HG02885 (cell line): ENCODE measurements around the gene NKX6-2.

Experiments used
- ATAC-seq: cut with Tn5 transposase; IDR thresholded peaks from one replicate; pipeline ENCODE4 v1.9.1; 2021; ENCODE audit warnings: mild to moderate bottlenecking; ENCODE audit not compliant: unreplicated experiment, poor library complexity

NKX6-2 gene

DNA sequence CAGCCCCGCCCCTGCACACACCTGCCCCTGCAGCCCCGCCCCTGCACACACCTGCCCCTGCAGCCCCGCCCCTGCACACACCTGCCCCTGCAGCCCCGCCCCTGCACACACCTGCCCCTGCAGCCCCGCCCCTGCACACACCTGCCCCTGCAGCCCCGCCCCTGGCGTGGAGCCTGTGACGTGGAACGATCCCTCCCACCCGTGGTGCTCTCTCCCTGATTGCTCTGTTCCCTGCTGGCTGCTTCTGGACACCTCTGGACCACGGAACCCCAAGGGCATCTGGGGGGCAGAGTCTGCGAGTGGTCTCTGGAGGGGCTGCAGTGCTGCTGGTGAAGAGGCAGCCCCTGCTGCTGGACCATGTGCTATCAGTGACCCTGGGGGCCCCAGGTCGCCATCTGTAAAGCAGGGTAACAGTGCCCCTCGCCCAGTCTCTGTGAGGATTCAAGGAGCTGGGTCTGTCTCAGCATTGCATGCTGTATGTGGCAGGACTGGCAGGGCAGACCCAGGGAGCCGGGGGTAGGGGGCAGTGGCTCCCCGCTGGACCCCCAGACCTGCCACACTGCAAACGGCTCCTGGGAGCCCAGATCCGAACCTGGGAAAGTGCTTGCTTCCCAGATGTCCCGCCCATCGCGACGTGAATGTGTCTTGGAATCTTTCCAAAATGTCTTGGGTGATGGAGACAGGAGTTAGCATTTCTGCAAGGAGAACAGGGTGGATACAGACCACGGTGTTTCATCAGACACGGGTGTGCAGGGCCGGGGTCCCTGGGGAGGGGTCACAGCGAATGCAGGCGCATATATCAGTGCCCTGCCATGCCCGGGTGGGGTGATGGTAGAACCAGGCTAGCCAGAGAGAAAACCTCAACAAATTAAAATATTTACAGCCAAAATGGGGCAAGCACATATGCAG lies 27.9 kb upstream of the NKX6-2 start:
- ATAC-seq = no peak

DNA sequence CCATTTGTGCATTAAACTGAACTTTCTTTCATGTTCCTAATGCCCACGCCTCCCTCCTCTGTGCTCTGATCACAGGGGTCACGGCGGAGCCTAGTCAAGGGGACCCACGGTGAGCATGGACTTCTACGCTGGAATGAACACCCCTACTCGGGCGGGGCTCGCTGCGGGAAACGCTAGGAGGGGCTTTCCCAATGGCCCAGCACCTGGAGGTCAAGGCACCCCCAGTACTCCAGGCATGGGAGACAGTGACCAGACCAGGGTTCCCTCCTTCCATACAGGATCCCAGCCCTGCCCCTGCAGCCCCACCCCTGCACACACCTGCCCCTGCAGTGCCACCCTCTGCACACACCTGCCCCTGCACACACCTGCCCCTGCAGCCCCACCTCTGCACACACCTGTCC lies 27.1 kb upstream of the NKX6-2 start:
- ATAC-seq = no peak

DNA sequence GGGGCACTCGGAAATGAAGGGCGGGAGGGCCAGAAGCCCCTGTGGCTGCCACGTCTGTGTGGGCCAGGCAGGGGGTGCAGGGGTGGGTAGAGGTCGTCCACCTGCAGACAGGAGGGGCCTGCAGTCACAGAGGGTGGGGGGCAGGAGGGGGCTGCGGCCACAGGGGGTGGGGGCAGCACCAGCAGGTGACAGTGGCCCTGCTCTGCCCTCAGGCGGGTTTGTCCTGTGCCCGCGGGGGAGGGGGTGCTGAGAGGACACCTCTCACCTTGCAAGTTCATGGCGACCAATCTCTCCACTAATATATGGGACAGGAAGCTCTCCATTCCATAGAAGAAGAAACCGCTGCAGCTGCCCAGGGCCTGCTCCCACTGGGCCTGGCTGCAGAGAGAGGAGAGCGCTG lies 26.6 kb upstream of the NKX6-2 start:
- no peak for ATAC-seq

GRCh38 chr10:132811891-132812481 lies 26.0 kb upstream of the NKX6-2 start:
- no peak for ATAC-seq

DNA sequence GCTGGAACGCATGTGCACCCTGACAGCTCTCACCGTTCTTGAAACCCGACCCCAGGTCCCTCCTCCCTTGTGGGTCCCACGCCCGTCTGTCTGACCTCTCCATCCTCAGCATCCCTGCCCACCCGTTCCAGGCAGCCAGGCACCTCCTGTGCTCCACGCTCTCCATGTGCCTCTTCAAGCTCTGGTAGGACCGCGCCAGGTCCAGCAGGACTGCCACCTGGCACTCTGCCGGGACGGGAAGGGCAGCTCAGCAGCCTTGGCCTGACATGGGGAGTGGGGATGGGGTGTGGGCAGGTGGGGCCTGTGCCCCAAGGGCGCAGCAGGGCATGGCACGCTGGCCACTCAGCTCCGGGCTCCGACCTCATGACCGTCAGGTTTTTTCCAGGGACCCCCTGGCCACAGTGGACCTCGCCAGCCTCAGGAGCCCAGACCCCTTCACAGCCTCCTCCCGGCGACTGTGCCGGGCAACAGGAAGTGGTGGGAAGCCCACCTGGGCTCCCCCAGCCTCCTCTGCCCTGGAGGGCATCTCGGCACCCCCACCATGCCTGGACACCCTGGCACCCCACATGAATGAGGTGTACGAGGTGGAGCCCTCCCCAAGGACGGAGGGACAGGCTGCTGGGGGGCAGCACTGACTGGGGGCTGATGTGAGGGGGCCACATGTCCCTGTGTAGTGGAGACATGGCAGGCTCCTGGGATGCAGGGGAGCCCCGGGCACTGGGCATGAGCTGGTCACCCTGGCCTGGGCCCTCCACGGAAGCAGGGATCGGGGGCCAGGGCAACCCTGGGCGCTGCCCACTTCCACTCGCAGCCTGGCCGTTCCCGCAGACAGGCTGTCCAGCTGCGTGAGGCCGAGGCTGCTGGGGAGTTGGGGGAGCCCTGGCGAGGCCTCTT lies 25.1 kb upstream of the NKX6-2 start:
- no peak for ATAC-seq

GRCh38 chr10:132810141-132810806 lies 24.3 kb upstream of the NKX6-2 start:
- ATAC-seq = no peak

- ATAC-seq = no peak
Observed at GRCh38 chr10:132809232-132810140, 23.5 kb upstream of the NKX6-2 start.

GRCh38 chr10:132808383-132809231 lies 22.7 kb upstream of the NKX6-2 start:
- no peak for ATAC-seq

- no peak for ATAC-seq
Observed at GRCh38 chr10:132807621-132808049, 21.7 kb upstream of the NKX6-2 start.

DNA sequence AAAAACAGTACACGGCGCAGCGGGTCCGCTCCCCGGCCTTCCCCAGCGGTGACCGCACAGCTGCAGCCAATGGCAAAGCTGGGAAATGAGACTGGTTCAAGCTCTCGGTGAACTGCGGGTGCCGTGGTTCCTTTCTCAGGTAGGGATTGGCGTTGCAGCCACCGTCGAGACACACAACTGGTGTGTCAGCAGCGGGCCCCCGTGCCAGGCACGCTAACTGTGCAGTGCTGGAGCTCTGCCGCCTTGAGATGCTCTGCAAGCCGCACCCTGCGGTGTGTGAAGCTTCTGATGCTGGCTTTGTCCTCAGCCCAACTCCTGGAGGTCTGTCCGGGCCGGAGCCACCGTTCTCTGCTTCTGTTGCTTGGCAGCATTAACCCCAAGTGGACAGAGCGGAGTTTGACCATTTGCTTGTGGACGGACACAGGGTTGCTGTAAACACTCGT lies 20.6 kb upstream of the NKX6-2 start:
- no peak for ATAC-seq

- no peak for ATAC-seq
Observed at GRCh38 chr10:132806110-132806509, 20.2 kb upstream of the NKX6-2 start.

GRCh38 chr10:132805599-132805998 lies 19.7 kb upstream of the NKX6-2 start:
- ATAC-seq = no peak

DNA sequence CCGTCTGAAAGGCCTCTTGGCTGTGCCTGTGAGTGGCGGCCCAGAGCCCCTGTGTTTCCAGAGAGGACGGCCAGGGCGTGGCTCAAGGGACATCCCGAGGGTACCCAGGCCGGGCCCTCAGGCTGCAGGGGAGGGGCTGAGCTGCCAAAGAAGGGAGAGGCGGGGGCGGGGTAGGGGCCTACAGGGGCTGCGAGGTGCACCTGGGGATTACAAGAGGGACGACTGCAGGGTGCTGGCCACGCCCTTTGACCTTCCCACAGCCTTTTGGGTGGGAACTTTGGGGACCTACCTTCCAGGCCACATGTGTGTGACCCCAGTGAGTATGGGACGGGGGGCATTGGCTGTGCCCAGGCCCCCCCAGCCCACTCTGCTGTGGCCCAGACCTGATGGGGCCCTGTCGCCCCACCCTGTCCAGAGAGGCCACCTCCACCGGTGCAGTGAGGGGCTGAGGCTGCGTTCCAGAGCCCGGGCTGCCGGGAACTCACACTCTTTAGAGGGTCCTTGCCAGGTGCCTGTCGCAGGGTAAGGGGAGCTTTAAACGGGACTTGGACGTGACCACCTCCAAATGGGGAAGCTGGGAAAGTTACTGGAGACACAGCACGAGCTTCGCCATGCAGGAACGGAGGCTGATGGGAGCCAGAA lies 19.0 kb upstream of the NKX6-2 start:
- ATAC-seq = no peak

DNA sequence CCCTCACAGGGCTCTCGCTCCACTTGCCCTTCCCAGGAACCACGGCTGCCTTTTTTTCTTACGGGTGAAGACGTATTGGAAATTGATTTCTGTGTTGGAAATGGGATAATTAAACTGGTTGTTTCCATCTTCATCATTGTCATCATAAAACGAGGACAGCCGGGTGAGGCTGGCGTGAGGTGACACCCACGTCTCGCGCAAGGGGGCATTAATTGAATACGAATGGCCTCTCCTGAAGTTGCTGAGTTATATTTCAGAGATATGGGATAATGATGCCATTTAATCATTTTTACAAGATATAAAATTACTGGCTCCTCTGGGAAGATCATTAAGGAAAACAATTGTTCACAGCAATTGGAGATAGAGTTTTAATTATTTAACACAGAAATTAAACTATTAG lies 18.3 kb upstream of the NKX6-2 start:
- no peak for ATAC-seq

- ATAC-seq = no peak
Observed at GRCh38 chr10:132803416-132804210, 17.7 kb upstream of the NKX6-2 start.

DNA sequence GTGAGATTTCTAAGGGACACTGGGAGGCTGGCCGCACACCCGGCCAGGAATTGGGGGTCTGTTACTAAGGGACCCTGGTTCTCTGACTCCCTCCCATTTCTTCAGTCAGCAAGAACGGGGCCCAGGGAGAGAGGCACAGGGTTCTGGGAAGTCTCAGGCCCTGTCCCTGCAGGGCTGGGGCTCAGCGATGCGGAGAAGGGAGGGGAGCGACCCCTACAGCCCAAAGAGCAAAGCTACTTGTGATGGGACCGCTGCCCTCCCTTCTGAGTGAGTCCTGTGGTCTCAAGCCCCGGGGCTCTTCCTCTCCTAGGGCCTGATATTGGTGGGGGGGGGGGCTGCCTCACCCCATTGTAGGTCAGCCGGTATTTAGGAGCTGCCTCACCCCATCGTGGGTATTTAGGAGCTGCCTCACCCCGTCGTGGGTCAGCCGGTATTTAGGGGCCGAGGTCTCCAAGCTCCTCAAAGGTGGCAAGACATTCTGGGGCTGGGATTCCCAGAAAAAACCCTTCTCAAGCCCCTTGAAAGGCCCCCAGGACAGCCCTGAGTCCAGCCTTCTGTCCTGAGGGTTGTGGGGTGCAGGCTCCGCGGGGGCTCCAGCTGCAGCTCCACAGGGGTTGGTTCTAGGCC lies 16.9 kb upstream of the NKX6-2 start:
- ATAC-seq = no peak

DNA sequence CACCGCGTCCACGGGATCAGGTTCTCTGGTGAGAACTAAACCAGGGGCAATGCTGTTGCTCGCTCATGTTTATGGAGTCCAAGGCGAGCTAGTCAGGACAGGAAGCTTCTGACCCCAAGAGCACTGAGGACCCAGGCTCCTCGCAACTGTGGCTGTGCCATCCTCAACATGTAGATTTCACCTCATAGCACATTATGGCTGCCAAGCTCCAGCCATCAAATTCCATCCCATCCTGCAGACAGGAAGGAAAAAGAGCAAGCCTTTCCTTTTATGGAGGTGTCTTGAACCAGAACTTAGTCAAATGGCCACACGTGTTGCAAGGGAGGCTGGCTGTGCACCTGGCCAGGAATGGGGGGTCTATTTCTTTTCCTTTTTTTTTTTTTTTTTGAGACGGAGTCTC lies 16.1 kb upstream of the NKX6-2 start:
- ATAC-seq = no peak
